ENCODE data around the gene ZBTB16.
"Not testable (repeated sequence)": the region's sequence is repeated elsewhere in the genome, so short reads cannot be mapped to it uniquely, and the experiment has no call there.

ZBTB16 gene

GRCh38 chr11:114044042-114044871 is 15.3 kb upstream of the ZBTB16 start:
- no peak overlapping the region for H3K4me3 ChIP-seq (replicated peaks; ENCODE audit: insufficient read depth, low read length)
- no peak for DNase-seq (ENCODE audit: low read depth in 1 of 2, low spot score in 1 of 2)
- H3K27me3 ChIP-seq (ENCODE audit: insufficient read depth, poor library complexity, severe bottlenecking): no peaks in the 10 kb centered on the region
- TF ChIP-seq SPI1 (IDR thresholded peaks at IDR 0.05; ENCODE audit: borderline replicate concordance, low read depth) (no peak), REST (IDR thresholded peaks at IDR 0.05; ENCODE audit: insufficient replicate concordance, low read depth) (no peak), GABPA (IDR thresholded peaks at IDR 0.05; ENCODE audit: low read depth) (no peak), CTCF (IDR thresholded peaks at IDR 0.05; ENCODE audit: insufficient read depth, low read length) (no peak), POLR2AphosphoS5 (IDR thresholded peaks at IDR 0.05; ENCODE audit: low read depth) (no peak)
- H3K27ac ChIP-seq (replicated peaks): no peak overlapping the region

- TF ChIP-seq REST (IDR thresholded peaks at IDR 0.05; ENCODE audit: insufficient replicate concordance, low read depth) (no peak), GABPA (IDR thresholded peaks at IDR 0.05; ENCODE audit: low read depth) (no peak), CTCF (IDR thresholded peaks at IDR 0.05; ENCODE audit: insufficient read depth, low read length) (no peak), SPI1 (IDR thresholded peaks at IDR 0.05; ENCODE audit: borderline replicate concordance, low read depth) (no peak), POLR2AphosphoS5 (IDR thresholded peaks at IDR 0.05; ENCODE audit: low read depth) (no peak)
- Histone ChIP-seq H3K4me3 (replicated peaks; ENCODE audit: insufficient read depth, low read length) (no peak overlapping the region), H3K27ac (replicated peaks) (no peak overlapping the region), H3K27me3 (ENCODE audit: insufficient read depth, poor library complexity, severe bottlenecking) (no peaks in the 10 kb centered on the region)
- no peak for DNase-seq (ENCODE audit: low read depth in 1 of 2, low spot score in 1 of 2)
Observed at GRCh38 chr11:114047327-114047726, 12.2 kb upstream of the ZBTB16 start.

GRCh38 chr11:114049050-114049449 is 10.5 kb upstream of the ZBTB16 start:
- H3K4me3 ChIP-seq (replicated peaks; ENCODE audit: insufficient read depth, low read length): no peak overlapping the region
- no peak overlapping the region for H3K27ac ChIP-seq (replicated peaks)
- no peaks in the 10 kb centered on the region for H3K27me3 ChIP-seq (ENCODE audit: insufficient read depth, poor library complexity, severe bottlenecking)
- no peak for DNase-seq (ENCODE audit: low read depth in 1 of 2, low spot score in 1 of 2)
- no peak for TF ChIP-seq REST (IDR thresholded peaks at IDR 0.05; ENCODE audit: insufficient replicate concordance, low read depth)
- no peak for TF ChIP-seq CTCF (IDR thresholded peaks at IDR 0.05; ENCODE audit: insufficient read depth, low read length)
- TF ChIP-seq SPI1 (IDR thresholded peaks at IDR 0.05; ENCODE audit: borderline replicate concordance, low read depth): no peak

GRCh38 chr11:114049766-114050165 is 9.7 kb upstream of the ZBTB16 start:
- not testable (repeated sequence) for DNase-seq (ENCODE audit: low read depth in 1 of 2, low spot score in 1 of 2); H3K27me3 ChIP-seq (ENCODE audit: insufficient read depth, poor library complexity, severe bottlenecking); H3K4me3 ChIP-seq (replicated peaks; ENCODE audit: insufficient read depth, low read length); H3K27ac ChIP-seq (replicated peaks)

Data from HL-60 (cell line).